ENCODE measurements around the gene NDC1.
"Not testable (repeated sequence)": the region's sequence is repeated elsewhere in the genome, so short reads cannot be mapped to it uniquely, and the experiment has no call there.

The NDC1 gene

DNA sequence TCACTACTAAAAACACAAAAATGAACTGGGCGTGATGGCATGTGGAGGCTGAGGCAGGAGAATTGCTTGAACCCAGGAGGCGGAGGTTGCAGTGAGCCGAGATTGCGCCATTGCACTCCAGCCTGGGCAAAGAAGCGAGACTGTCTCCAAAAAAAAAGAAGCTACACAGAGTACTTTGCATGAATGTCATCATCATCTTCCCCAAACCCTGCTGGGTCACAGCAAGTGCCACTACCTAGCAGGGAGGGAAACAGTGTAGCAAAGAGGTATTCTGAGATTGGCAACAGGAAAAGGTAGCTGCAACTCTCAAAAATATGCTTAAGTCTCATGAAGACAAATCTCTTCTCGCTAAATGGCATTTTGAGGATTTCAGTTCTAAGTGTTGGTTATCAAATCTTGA, 12.8 kb downstream of the NDC1 start:
- no peak for DNase-seq

DNA sequence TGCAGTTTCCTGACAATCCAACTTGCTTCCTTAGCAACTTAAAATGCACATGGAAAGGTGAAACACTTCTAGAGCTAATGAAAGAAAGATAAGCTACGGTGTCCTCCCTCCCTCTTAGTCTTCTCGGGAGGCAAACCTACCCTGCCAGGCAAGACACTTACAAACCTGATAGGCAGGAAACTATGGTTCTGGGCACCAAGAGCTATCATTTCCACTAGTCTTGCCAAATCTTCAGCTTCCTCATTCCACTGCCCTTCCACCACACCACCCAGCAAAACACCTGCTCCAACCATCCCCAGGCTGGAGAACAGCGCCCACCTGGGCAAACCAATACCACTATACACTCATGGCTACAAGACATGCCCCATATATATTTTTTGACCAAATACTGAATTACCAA, 15.2 kb downstream of the NDC1 start:
- no peak for DNase-seq

DNA sequence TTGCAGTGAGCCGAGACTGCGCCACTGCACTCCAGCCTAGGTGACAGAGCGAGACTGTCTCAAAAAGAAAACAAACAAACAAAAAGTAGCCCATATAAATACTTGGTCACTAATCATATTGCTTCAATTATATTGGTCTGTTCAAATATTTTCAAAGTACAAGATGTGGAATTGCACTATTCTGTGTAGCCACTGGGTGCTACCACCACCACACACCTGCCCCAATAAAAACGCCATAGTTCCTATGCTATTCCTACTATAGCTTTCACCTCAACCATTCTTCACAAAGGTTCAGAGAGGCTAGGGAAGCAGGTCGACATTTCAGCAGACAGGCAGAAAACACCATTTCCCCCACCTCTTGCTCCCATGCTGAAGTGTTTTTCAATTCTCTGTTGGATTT, 16.7 kb downstream of the NDC1 start:
- no peak for DNase-seq

DNA sequence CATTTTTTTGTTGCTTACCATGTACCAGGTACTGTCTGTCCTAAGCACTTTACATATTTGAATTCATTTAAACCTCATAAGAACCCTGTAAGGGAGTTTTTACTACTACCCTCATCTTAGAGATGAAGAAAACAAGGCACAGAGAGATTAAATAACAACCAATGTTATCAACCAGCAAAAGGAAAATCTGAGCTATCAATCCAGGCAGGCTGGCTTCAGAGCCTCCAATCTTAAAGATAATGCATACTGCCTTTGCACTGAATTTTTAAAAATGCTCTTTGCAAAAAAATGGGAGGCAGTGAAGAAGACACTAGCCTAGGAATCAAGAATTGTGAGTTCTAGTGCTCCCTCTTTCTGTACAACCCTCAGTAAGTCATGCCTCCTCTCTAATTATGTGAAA, 18.7 kb downstream of the NDC1 start:
- no peak for DNase-seq

DNA sequence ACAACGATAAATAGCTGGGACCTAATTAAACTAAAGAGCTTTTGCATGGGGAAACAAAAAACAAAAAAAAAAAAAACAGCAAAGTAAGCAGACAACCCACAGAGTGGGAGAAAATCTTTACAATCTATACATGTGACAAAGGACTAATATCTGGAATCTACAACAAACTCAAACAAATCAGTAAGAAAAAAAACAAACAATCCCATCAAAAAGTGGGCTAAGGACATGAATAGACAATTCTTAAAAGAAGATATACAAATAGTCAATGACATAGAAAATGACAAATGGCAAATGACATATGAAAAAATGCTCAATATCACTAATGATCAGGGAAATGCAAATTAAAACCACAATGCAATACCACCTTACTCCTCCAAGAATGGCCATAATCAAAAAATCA, 21.5 kb downstream of the NDC1 start:
- DNase-seq = not testable (repeated sequence)

DNA sequence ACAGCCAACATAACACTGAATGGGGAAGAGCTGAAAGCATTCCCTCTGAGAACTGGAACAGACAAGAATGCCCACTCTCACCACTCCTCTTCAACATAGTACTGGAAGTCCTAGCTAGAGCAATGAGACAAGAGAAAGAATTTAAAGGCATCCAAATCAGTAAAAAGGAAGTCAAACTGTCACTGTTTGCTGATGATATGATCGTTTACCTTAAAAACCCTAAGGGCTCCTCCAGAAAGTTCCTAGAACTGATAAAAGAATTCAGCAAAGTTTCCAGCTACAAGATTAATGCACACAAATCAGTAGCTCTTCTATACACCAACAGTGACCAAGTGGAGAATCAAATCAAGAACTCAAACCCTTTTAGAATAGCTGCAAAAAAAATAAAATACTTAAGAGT, 22.6 kb downstream of the NDC1 start:
- not testable (repeated sequence) for DNase-seq

DNA sequence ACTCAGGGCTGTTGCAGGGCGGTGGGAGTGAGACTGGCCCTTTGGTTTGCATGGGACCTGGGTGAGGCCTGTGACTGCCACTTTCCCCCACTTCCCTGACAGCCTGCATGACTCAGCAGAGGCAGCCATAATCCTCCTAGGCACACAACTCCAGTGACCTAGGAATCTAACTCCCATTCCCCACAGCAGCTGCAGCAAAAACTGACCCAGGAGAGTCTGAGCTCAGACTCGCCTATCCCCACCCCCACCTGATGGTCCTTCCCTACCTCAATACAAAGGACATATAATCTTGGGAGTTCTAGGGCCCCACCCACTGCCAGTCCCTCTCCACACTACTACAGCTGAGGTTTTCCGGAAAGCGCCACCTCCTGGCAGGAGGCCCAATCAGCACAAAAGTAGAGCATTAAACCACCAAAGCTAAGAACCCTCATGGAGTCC, 26.7 kb downstream of the NDC1 start:
- no peak for DNase-seq

DNA sequence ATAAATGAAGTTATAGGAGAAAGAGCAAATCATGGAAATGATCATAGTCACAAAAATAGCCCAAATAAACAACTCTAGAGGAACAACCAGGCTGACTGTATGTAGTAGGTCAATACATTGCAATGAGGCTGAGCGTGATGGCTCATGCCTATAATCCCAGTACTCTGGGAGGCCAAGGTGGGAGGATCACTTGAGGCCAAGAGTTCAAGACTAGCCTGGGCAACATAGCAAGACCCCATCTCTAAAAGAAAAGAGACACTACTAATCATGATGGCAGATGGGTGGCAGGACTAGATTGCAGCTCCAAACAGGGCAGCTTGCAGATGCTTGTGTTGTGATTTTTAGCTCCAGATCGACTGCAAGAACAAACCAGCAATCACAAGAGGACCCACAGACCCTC, 27.6 kb downstream of the NDC1 start:
- no peak for DNase-seq

DNA sequence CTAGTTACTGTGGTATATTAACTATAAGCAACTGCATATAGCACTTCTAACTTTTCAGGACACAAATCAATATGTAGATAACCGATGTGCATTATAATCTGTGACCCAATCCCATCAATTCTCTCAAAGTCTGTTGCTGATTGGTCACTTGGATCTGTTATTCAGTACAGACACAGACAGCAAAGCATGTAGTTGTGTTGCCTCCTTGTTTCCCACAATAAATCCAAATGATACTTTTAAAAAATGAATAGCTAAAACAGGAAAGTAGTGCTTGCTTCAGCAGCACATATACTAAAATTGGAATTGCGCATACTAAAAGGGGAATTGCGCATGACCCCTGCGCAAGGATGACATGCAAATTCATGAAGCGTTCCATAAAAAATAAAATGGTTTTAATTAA, 28.1 kb downstream of the NDC1 start:
- no peak for DNase-seq

DNA sequence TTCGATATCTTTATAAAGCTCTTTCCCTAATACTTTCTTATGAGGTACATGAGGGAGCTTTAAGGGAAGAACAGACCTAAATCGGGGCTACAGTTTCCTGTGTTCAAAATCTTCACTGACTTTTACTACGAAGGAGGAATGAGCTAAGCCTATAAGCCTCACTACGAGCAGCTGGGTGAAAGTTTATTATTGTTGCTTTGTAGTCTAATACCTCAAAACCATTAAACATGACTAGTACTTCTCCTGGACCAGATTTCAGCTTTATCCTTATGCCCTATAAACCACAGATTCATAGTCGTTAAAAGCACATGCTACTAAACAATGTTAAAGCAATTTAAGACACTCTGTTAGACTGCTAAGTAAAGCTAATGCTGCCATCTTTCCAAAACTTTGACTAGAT, 30.2 kb downstream of the NDC1 start:
- no peak for DNase-seq

DNA sequence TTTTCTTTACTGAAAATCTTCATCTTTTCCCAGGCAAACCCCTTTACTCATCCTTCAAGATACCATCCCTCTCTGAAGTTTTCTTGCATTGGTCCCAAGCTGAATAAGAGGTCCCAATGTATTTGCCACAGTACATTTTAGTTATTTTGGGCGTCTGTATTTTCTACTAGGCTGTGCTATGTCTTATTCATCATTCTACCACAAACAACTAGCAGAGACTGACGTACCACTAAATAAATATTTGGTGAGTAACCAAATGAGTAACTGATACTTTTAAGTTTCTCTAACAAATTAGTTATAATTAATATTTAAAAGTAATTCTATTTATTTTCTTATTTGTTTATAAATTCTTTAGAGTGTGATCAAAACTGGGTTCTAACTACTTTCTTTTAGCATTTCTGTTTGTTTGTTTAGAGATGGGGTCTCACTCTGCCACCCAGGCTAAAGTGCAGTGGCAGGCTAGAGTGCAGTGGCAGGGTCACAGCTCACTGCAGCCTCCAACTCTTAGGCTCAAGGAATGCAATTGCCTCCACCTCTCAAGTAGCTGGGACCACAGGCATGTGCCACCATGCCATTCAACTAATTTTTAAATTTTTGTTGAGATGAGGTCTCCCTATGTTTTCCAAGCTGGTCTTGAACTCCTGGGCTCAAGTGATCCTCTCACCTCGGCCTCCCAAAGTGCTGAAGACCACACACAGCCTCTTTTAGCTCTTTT, 33.1 kb downstream of the NDC1 start:
- no peak for DNase-seq

DNA sequence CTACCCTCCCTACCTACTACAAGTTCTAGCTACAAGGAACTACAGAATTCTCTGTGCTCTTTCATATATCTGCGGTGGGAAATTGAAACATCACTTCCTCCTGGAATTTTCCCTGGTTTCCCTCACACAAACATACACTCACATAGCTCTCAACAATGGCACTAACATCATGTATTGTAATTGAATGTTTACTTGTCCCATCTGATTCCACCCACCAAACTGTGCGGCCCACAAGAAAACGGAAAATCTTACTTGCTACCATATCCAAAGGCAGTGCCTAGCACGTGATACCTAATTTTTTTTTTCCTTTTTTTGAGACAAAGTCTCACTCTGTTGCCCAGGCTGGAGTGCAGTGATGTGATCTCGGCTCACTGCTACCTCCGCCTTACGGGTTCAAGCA, 33.9 kb downstream of the NDC1 start:
- no peak for DNase-seq

DNA sequence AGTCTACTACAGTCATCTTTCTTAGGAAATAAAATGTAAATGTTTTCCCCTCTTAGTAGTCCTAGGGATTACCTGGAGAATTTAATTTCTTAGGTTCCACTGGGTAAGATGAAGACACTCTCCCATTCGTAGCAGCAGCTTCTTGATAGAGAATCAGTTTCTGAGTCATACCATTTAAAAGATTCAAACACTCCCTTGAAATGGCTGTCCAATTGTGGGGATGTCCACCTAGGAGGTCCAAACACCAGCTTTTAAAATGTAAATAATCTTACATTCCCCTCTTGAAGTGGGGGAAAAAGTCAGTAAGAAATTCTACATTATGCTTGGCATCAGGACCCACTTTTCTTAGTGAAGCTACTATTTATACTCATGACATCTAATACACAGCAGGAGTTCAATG, 37.5 kb downstream of the NDC1 start:
- DNase-seq = no peak

DNA sequence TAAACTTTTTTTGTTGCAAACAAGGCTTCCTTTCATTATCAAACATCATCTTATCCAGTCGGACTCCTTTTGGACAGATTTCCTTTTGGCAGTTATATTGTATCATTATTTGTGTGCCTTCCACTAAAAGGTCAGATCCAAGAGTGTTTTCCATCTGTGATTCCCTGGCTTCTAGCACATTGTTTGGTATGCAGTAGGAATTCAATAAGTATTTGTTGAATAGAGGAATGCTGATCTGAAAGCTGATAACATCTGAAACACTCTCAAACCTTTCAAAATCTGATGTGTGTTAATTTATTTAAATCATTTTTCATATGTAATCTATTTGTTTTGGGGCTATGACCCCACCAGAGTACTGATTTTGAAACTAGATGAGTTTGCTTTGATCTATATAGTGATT, 39.0 kb downstream of the NDC1 start:
- no peak for DNase-seq

DNA sequence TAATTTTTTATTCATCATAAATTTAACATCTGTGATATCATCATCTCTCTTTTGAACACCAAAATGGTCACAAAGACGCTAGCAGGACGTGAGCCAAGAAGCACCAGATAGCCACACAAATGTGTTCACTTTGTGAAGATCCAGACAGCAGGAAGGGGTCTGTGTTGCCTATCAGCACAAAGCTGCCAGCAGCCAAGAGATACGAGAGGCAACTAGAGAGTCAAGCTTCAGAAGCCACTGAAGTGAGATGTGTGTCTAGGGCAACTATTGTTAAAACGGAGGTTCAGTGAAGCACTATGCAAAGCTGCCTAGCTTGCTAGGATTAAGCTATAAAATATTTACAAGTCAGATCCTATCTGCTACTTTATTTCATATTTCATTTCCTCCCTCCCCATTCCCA, 45.3 kb downstream of the NDC1 start:
- DNase-seq = no peak

DNA sequence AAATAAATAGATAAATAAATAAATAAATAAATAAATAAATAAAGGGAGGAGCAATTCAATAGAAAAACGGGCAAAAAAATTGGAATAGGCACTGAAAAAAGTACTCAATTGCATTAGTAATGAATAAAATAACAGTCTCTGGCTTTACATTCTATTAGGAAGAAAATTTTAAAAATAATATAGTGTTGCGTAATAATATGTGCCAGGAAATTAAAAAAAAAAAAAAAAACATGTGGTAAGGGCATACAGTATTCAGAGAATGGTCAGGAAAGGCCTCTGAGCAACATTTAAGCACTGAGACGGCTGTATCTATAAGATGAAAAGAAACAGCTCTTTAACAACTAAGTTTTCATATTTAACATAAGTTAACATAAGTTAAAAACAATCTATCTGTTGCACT, 50.4 kb downstream of the NDC1 start:
- no peak for DNase-seq

DNA sequence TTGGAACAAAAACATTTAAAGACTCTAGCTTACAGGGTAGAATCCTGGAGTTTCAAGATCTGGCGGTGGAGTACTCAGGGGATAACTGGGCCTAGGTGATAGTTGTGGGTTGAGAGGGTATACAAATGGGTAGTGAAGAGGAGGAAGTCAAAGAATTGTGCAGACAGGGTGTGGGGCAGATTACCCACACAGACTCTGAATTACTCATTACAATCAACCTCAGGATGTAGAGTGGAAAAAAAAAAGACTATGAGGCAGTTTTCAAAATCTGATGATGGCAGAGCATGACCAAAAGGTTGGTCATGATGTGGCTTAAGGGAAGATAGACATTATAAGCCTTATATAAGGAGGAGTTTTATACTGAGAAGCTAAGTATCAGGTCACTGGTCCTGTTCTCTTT, 55.0 kb downstream of the NDC1 start:
- DNase-seq = no peak

DNA sequence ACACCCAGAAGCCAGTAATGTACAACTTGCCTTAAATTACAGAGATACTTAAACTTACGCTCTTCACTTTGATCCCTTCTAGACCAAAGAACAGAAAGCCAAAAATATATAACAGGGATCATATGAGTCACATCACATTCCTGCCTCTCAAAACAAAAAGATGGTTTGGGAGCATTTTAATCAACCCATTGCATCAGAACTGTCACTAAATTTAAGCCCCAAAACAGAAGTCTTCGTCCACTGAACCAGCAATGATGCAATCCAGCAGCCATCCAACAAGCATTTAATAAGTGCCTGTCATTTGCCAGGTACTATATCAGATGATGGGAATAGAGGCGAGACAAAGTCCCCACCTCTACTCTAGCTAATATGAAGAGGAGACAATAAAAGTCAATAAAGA, 56.4 kb downstream of the NDC1 start:
- DNase-seq = no peak

DNA sequence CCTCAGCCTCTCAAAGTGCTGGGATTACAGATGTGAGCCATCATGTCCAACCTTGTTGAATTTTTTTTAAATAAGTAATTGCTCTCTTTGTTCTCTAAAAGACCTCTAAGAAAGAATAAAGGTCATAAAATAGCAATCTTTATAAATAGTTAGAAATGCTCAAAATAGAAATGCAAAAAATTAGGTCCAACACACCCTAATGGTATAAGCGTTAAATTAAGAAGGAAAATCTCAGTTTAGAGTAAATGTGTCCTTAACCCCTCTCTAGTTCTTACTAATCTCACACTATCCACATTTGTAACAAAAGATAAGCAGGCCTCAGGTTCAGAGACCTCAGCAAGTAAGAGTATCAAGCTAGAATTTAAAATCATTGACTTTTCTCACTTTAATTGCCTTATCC, 60.8 kb downstream of the NDC1 start:
- no peak for DNase-seq

DNA sequence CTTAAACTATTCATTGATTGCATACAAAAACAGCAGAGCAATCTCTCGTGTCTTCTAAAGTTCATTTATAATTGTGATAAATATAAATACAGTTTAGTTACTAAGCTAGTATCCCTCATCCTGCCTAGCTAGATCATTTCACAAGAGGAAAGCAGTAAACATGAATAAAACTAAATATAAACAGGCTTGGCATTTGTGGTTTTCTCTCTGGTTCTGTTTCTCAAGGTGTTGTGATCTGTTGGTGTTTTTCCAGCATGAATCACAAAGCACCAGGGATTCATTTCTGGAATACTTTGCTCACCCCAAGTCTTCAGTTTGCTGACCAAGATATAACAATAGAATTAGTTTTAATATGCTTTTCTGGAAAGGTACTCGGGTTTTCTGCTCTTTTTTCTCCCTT, 66.4 kb downstream of the NDC1 start:
- DNase-seq = no peak

DNA sequence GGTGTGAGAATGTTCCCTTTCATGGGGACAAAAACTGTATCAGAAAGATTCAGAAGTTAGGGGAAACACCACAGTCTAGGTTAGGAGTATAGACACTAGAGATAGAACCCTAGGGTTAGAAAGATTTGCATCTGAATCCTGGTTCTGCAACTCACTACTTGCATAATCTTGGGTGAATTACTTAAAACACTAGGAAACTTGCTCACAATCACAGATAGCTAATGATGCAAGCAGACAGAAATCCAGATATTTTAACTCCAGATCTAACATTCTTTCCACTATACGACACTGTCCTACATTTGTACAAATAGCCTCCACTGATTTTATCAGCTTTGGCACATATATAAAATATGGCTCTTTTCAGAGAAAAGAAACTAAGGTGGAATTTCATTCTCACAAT, 68.3 kb downstream of the NDC1 start:
- no peak for DNase-seq

DNA sequence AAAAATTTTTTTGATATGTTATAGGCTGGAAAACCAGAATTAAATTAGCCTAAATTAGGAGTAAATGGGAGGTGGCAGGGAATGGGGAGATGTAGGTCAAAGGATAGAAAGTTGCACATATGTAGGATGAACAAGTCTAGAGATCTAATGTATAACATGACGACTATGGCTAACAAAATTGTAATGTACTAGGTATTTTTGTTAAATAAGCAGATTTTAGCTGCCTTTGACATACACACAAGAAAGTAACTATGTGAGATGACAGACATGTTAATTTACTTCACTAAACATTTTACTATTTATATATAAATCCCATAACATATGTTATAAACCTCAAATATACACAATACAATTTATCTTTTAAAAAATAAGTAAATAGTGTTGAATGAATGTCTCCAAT, 68.9 kb downstream of the NDC1 start:
- DNase-seq = no peak

DNA sequence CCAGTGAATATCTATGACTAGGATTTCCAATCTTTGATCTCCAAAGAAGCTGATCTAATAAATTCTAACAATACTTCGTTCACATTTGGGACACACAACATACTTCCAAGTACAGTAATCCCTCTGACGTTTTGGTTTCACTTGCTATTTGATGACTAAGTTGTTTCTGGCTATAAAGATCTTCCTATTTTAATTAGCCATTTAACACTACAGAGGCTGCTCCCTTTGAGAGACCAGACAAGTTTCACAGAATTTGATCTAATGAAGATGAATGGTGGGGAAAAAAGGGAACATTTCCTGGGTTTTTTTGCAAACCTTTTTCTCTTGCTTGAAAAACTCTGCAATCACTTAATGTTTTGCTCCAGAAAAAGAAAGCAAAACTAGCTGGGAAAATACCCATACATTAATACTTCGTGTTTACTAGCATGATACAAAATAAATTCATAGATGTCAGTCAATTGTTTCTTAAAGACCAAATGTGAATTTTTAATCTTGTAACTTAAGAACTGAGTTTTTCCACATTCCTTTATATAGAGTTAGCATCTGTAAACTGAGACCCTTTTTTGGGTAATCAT, 71.2 kb downstream of the NDC1 start:
- DNase-seq = no peak

DNA sequence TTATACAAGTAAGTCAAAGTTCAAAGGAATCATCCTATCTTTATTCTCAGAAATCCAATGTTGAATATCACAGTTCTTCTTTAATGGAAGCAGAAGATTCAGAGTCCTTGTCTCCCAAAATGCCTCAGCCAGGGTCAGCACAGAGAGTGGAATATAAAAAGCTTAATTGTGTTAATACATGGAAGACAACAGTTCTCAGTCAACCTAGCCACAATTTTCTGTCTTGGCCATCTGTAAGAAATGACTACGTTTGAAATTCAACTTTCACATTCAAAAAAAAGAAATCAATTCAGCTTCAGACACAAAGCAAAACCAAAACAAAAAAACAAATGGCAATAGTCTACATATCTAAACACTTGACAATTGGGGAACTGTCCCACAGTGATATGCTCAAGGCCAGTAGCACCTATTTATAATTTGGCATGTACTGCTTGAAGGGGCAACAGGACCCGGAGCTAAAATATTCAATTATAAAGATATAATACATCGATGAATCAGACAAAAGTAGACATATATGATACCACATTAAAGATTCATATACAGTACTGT, 71.8 kb downstream of the NDC1 start:
- DNase-seq = no peak

DNA sequence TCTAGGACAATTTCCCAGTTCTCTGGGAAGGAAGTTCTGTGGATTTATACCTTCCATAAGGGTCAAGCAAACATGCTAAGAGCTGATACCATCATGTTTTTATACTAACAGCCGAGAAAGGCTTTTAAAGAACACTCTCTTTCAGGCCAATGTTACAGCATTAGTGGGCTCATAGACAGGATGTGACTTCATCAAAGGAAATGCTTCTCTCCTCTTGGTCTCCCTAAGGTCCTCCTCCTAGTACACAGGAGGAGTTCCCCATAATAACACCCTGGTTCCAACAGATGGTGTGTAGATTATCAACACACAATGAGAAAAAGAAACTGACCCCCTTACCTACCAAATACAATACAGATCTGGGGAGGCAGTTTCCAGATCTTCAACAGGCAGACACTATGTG, 72.4 kb downstream of the NDC1 start:
- no peak for DNase-seq
